Hepatic stellate cell (primary cell): Measurements from ENCODE around the gene MDN1.

Experiments
- DNase-seq: peaks from one replicate; pipeline ENCODE4 v3.0.0; 2011; ENCODE audit warnings: low spot score

Gene MDN1

DNA sequence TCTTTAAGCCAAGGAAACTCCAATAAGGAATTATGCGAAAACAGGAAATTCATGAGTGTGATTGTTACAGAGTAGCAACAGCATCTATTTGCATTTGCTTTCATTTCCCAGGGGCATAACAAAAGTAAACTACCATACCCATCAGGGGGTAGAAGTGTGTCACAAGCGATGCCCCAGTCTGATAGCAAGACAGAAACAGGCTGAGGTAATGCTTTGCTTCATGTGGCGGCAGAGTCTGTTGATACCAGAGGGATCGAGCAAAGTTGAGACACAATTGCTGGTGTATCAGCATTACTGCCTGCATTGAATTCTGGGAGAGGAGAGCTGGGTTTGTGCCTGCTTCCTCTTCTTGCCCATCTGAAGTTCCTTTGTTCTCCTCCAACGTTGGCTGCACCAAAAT, 129.9 kb downstream of the MDN1 start:
- no peak for DNase-seq

DNA sequence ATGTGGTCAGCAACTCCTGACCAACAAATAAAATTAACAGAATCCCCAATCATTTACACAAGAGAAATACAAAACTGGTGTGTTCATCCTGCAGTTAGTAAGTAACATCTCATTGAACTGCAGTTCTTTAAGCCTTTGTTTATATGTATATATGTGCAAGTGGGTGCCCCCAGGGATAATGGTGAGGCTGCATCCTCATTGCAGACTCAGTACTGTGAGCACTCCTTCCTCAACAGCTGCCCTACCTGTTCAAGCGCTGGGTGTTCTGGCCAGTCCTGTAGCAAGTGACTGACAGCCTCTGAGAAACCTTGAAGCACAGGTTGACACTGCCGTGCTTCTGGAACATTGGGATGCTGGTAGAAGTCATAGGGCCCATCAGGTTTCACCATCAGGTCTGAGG, 131.3 kb downstream of the MDN1 start:
- DNase-seq, result no peak

DNA sequence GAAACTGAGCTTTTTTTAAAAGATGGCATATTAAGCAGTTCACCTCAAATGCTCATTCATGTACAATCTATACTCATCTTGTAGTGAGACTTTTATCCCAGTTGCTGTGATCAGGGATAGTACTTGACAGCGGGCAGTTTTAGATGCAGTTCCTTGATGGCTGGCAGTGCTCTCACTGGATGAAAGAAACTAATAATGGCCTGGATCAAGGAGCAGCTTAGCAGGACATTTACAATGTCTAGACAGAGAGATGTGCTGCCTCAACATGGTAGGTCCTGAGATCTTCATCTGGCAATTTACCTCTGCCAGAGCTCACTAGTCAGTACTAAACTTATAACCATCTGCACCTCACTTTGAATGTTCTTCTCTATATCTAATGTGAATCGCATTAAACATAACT, 134.3 kb downstream of the MDN1 start:
- DNase-seq, result no peak

DNA sequence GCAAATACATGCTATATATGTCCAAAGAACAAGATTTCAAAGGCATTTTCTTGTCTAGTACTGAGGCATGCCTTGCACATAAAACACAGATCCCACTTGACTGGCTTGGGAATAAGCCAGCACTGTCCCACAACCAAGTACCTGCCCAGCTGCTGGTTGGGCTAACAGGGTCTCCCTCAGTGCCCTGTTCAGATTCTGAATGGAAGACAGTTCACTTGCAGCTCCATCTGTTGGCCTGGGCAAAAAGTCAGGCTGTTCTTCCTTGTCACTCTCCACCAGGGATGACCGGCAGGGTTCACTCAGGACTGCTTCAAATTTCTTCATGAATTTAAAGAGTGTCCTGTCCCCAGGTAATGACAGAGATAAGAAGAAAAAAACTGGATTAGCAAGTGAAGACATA, 136.6 kb downstream of the MDN1 start:
- DNase-seq, result no peak

DNA sequence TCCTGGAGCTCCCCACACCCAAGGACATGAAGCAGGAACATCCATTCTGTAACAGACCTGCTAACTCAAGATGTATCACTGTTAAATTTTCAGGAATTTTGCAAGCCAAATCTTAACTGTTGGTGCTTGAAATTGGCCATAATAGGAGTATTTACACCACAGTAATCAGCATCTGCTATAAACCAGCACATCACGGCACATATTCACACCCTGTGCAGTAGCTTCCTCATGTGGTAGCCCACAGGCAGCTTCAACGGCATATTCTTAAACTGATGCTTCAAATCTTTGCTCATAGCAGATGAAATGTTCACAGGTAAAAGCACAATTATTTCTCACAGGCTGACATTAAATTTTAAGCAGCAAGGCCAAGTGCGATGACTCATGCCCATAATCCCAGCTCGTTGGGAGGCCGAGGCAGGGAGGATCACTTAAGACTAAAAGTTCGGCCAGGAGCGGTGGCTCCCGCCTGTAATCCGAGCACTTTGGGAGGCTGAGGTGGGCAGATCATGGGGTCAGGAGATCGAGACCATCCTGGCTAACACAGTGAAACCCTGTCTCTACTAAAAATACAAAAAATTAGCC, 137.5 kb downstream of the MDN1 start:
- no peak for DNase-seq

DNA sequence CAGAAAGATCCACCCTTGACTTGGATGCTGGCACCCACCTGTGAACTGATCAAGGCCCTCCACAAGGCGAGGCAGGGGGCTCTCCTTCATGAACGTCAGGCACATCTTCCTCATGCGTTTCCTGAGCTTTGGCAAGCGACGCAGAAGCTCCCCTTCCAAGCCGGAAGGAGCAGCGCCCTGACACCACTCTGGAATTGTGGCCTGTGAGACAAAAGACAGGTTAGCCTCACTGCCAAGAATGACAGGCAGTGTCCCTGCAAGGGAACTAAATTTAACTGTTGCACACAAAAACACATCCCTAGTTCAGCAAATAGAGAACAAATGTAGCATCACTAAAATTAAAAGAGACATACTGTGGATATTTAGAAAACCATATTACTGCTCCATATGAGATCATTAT, 139.0 kb downstream of the MDN1 start:
- no peak for DNase-seq

DNA sequence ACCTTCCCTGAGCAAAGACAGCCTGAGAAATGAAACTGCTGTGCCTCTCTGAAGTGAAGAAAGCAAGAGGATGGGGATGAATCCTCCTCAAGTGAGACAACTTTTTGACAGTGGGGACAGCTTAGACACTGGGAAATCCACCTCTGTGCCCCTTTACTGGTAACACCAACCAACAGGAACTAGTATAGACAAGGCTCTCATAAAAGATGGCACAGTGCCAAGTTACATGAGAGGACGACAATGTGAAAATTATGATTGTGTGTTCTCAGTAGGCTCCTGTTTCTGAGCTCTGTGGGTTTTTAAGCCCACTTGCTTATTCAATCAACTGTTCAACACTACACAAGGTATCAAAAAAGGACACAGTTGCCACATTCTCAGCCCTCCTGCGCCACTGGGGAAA, 139.4 kb downstream of the MDN1 start:
- no peak for DNase-seq

DNA sequence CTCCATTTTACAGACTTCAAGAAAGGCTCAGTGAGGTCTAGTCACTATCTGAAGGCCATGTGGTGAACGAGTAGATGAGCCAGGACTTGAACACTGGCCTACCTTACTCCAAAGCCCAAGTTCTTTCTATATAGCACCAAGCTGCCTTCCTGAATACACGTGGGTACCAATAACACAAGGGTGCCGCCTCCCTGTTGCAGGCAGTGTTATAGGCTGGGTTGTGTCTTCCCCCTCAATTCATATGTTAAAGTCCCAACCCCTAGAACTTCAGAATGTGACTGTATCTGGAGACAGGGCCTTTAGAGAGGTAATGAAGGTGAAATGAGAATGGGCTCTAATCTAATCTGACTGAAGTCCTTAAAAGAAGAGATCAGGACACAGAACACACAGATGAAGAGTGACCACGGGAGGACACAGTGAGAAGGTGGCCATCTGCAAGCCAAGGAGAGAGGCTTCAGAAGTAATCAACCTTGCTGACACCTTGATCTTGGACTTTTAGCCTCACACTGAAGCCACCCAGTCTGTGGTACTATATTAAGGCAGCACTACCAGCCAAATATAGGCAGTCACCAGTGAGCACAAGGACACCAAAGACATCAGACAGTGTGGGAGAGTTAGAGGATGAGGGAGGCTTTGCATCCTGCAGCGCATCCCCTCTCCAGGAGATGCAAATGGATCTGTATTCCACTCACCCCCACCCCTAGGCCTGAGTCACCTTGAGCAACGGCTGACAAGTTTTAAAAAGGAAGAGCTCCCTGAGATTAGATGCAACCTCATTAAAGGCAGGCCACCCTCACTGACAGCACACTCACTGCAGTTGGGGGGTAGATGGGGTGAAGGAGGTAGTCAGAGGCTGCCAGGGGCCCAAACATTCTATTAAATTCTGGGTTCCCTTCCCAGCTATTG, 140.1 kb downstream of the MDN1 start:
- no peak for DNase-seq

DNA sequence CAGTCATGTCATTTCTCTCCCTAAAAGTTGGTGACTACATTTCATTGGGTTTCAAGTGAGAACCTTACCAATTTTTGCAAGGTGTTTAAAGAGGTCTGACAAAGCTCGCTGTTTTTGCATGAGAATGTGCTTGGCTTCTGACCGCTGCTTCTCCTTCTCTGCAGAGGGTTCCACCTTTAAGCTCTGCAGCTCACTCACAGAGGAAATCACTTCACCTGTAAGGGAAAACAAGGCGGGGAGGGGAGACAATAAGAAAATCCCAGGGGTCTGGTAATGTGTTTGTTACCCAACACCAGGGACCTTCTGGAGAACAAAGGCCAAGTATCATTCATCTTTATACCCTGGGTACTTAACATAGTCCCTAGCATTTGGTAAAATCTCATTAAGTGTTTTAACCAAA, 141.1 kb downstream of the MDN1 start:
- no peak for DNase-seq

DNA sequence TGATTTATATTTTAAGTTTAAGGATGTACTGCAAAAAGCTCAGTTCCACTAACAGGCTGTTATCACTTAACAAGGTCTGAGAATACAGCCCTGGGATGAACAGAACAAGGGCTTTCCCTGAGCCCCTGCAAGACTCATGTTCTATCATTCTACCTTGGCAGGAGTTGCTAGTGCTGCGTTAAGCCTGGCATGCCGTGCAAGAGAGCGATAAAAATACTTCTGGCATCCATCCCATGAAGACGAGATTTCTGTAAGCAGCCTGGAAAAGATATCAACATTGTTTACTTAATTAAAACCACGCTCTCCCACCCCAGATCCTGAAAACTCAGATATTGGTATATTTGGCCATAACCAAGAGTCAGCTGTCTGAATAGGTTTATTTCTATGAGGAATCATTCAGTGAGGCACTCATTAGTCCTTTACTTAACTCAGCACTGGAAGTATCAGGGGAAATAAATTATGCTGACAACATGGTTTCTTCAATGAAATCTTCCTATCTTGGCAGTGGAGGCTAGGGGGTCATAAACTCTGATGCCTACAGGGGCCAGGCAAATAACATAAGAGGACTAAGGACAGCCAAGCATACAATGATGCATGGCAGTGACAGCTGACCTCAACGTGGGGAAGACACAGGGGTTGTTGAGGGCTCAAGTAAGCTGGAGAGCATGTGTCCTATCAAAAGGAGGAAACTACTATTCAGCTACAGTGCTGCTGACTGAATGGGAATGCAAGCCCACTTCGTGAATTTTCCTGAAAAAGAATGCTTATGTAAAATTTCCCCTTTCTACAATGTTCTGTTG, 143.4 kb downstream of the MDN1 start:
- DNase-seq, result no peak

DNA sequence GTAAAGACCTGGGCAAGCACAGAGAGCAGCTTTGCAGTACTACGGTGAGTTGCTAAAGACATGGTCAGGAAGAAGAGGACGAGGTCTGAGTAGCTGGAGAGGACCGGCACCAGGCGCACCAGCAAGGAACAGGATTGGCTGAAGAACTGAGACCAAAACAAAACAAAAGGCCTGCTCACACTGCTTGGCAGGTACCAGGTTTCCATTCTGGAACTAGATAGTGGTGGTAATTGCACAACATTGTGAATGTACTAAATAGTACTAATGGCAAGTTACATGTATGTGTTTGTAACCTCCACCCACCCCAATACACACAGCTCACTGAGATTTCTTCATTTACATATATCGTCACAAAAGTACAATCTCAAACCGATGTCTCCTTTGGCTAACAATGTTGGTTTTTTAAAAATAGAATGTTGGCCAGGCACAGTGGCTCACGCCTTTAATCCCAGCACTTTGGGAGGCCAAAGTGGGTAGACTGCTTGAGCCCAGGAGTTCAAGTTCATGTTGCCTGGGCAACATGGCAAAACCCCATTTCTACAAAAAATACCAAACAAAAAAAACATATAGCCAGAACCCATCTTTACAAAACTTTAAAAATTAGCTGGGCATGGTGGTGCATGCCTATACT, 148.5 kb downstream of the MDN1 start:
- DNase-seq, result no peak

DNA sequence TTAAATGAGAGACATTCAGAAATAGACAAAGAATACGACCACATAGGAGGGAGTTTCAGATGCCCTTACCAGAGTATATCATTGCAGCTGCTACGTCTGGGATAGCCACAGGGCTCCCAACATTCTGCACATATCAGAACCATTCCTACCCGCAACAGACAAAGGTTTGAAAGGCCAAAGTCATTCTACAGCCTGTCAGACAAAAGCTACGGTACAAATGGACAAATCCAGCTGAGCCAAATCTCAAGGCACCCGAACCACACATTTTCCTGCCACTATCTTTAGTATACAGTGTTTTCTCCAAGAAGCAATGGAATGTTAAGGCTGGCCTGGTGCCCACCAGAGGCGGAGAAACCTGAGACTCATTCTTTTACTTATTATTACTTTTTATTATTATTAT, 150.6 kb downstream of the MDN1 start:
- peak; percentile 6 for DNase-seq

DNA sequence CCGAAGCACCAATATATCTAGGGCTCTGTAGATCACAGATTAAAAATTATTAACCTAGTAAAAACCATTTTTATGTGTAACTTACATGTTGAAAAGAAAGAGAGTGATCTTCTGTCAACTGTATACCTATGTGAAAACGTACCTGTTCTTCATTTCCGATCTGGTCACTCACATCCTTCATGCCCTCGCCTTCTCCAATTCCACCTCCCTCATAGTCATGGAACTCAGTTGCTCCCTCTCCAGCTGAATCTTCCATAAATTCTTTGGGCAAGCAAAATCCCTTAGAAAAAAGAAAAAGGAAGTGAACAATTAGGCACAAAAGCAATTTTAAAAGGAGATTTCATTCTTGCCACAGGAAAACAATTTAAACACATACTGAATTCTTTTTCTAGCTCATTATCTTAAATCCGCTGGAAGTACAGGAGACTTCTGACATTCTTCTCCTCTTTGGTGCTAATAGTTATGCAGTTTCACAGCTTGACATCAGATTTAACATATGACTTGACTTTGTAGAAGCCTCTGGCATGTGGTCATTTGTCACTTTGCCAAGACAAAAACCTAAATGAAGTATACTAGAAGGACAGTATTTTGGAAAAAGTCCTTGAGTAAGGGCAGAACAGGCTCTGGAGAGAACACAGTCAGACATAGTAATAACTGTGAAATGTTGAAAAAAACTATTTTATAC, 151.6 kb downstream of the MDN1 start:
- no peak for DNase-seq

DNA sequence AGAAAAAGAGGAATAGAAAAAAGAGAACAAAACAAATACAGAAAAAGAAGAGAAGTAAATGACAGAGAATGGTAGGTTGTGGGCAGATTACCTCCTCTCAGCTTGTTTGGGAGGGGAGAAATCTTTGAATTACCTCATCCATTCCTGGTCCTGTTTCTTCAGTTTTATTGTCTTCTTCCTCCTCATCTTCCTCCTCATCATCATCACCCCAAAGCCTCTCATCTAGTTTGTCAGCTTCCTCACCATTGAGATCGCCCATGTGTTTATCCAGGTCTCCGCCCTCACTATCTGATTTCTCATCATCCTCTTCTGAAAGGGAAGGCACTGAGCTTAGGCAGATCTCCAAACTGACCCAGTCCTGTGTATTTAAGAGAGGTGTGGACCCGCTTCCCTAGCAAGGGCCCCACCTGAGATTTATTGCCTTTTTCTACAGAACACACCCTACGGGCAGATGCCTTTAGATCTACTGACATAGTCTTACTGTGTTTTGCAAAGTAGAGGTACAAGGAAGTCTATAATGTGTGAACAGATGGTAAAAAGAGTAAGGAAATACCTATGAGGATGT, 156.9 kb downstream of the MDN1 start:
- no peak for DNase-seq

DNA sequence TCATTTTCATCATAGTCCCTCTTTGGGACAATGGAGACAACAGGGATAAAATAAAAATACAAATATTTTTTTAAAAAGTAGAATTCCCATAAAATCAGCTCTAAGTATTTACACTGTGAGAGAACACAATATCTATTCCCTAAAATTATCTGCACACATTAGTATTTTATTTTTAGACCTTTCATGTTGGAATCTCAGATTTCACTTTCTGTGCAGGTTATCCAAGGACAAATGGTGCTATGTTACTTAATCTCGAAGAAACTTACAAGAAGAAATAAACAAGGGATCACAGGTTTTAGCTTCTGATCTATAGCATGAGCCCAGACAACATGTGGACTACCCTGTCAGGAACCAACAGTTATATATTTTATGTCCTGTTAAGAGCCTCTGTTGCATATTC, 158.0 kb downstream of the MDN1 start:
- DNase-seq, result no peak

DNA sequence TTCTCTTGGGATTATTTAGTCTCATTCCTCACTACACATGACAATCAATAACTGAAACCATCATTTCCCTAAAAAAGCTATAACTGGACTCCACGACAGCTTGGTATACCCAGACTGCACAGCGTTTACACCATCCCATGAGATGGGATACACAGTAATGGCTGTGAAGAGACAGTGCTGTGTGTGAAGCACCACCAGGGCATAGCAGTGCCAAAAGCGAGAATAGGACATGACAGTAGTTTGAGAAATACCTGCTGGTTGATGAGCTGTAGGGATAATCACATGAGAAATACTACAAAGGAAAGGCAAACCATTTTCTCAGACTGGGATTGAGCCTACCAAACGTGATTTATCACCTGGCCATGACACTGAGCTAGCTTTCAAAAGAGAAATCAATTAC, 158.6 kb downstream of the MDN1 start:
- DNase-seq, result no peak

DNA sequence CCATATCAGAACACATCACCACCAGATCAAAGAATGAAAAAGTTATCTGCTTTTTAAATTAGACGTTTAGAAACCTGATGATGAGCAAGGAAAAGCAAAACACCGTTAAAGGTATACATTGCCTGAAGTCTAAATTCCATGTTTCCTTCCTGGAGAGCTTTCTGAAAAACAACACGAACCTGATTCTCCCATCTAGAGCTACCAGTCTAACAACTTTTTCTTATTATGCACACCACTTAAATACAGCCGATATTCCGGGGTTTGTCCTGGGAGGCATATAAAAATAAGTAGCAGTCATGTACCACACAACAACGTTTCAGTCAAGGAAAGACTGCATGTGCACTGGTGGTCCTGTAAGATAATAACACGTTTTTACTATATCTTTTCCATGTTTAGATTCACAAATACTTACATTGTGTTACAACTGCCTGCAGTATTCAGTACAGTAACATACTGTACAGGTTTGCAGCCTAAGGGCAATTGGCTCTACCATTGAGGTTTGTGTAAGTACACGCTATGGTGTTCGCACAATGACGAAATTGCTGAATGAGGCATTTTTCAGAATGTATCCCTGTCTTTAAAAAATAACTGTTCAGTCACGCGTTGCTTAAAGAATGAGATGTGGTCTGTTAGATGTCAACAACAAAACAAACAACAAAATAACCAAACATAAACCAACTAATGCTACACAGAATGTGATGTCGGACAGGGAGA, 162.0 kb downstream of the MDN1 start:
- no peak for DNase-seq

DNA sequence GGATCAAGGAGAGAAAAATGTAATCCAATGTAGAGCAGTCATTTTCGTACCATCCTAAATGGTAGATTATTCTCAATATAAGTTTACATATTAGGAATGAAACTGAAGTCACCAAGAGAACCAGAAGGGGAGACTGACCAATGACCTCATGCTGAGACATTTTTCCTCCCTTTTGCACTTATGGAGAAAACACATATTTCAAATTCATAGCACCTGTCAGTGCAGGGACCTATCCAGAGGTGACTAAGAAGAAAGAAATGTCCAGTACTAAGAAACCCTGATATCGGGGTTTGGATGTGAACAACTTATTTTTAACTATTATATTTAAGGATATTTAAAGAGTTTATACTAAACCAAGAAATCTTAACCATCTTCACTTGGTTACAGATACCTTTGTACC, 164.5 kb downstream of the MDN1 start:
- DNase-seq, result no peak

DNA sequence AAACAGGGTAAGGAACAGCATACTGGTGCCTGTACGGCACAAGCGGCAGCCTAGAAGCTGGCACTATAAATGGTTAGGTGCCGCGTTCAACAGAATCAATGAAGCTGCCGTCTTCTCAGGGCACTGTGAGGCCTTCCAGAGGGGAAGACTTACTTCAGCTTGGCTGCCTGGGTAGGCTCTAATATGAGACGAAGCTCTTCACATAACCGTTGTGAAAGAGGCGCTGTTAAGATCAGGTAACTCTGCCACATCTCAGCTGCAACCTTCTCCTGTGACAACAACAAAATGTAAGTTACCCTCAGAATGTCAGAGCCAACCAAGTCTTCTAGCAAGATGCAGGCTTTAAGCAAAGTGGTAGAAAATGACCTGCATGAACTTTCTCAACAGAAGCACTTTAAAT, 169.0 kb downstream of the MDN1 start:
- DNase-seq, result no peak

DNA sequence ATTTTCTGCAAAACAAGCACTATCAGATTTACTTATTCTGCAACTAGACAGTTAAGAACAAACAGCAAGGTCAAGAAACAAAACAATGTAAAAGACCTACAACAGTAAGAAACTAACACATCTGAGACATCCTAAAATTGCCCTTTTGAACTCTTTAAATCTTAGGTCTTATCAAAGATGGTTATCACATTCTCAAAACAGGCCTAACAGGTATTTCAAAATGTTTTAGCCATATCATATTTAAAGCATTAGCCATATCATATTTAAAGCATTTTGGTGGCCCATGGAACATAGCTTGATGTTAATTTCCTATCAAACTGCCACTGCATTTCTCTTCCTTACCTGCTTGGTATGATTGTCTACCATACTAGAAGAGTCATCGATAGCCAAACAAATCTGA, 169.9 kb downstream of the MDN1 start:
- DNase-seq, result no peak

DNA sequence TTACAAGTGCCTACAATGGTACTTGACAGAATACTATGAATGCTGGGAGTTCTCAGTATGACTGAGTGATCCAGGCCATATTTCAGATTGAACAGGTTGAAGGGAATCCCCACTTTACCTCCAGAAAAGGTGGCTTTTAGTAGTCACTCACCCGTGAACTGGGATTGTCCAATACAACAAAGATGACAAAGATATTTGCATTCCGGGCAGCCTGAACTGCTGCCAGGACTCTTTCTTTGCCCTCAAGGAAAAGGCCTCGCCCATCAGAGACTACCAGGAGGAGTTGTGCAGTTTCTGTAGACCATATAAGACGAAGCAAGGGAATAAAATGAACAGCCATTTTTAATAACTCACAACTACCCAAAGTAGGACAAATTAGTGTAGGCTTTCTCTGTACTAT, 174.7 kb downstream of the MDN1 start:
- no peak for DNase-seq
